Retinal pigment epithelial cell (primary cell): Measurements from ENCODE around the gene LGALS9C.
"Not testable (repeated sequence)": the region's sequence is repeated elsewhere in the genome, so short reads cannot be mapped to it uniquely, and the experiment has no call there.

Experiments
- DNase-seq: peaks from one replicate; pipeline ENCODE4 v3.0.0-alpha.2; 2010; ENCODE audit warnings: low read depth
- H3K4me3 ChIP-seq: 2 replicates; pipeline ENCODE4 v1.5.1; 2011; ENCODE audit warnings: mild to moderate bottlenecking, low read length, control low read depth, moderate library complexity
- TF ChIP-seq, protein P1 (sequence below): conservative IDR thresholded peaks from 2 replicates; pipeline ENCODE4 v1.5.1; 2011; ENCODE audit warnings: low read depth, low read length, control low read depth, inconsistent platforms

LGALS9C gene

DNA sequence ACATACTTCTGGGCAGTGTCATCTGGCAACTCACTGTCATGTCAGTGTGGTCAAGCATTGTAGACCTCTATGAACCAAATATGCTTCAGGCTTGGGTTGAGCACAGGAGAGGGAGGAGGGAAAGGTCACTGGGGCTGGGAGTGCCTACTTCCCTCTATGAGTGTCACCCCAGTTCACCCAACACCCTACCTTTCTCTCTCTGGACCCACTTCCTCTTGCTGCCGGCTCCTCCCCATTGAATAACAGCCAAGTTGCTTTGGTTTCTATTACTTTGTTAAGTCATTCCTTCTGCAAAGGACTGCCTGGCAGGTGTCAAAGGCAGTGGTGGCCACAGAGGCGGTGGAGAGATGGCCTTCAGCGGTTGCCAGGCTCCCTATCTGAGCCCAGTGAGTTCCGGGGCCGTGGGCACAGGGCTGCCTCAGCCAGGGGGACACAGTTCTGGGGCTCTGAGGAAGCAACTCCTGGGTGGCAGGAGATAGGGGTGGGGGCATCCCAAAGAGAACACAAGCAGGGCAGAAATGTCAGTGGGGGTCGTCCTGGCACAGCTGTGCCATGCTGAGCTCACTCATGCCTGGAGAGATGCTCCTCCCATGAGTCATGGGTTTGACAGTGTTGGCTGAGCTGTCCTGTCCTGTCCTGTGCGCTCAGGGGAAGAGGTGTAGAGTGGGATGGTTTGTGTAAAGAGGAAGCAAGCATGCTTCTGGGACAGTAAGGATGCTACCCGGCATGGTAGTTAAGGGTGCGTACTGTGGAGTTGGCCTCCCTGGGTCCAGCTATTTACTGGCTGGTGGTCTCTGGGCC, at the start of gene LGALS9C:
TSS of gene LGALS9C (plus strand) at position 282 of the 801 bp plus-strand sequence. CDS start at position 348, 66 bp downstream.
- DNase-seq, H3K4me3 ChIP-seq: not testable (repeated sequence)

DNA sequence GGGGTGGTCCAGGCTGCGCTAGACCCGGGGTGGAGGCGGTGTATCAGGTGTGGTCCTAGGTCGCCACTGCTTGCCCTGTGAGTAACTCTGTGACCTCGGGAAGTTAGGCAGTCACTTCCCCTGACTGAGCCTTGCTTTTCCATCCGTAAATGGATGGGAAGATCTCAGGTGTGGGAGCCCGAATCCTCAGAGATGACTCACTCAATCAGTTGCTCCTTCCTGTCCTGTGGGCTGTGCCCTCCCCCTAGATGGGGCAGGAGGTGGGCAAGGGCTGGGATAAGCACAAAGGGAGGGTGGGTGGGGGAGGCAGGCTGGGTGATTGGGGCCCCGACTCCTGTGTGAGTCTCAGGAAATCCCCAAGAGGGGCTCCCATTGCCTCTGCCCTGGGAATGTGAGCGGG, 44.4 kb upstream of the LGALS9C start:
- DNase-seq, H3K4me3 ChIP-seq: not testable (repeated sequence)

DNA sequence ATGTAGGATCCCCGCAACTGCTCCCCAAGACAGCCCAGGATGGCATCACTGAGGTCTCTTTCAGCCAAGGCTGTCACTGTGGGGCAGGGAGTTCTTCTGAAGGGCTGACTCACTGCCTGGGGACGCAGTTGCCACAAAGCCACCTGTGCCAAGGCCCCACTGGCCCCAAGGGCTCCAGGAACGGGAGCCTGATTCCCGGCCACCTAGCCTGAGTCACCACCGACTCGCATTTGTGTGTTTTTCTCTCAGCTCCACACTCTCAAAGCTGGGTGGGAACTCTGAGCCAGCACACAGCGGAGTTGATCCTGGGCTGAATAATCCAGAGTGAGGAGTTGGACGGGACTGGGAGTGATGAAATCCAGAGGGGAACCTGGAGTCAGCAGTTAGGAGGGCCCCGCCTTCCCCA, 37.1 kb upstream of the LGALS9C start:
- DNase-seq, H3K4me3 ChIP-seq: not testable (repeated sequence)

DNA sequence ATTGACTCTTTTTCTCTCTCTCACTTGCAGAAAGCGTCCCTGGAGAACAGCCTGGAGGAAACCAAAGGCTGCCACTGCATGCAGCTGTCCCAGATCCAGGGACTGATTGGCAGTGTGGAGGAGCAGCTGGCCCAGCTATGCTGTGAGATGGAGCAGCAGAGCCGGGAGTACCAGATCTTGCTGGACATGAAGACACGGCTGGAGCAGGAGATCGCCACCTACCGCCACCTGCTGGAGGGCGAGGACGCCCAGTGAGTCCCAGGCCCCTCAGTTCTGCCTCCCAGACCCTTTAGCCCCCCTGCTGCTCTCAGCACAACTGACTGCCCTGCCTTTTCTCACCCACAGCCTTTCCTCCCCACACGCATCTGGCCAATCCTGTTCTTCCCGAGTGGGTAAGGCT, 34.5 kb upstream of the LGALS9C start:
- H3K4me3 ChIP-seq, DNase-seq: not testable (repeated sequence)
- TF ChIP-seq, protein P1, sequence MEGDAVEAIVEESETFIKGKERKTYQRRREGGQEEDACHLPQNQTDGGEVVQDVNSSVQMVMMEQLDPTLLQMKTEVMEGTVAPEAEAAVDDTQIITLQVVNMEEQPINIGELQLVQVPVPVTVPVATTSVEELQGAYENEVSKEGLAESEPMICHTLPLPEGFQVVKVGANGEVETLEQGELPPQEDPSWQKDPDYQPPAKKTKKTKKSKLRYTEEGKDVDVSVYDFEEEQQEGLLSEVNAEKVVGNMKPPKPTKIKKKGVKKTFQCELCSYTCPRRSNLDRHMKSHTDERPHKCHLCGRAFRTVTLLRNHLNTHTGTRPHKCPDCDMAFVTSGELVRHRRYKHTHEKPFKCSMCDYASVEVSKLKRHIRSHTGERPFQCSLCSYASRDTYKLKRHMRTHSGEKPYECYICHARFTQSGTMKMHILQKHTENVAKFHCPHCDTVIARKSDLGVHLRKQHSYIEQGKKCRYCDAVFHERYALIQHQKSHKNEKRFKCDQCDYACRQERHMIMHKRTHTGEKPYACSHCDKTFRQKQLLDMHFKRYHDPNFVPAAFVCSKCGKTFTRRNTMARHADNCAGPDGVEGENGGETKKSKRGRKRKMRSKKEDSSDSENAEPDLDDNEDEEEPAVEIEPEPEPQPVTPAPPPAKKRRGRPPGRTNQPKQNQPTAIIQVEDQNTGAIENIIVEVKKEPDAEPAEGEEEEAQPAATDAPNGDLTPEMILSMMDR = peak; percentile 19

DNA sequence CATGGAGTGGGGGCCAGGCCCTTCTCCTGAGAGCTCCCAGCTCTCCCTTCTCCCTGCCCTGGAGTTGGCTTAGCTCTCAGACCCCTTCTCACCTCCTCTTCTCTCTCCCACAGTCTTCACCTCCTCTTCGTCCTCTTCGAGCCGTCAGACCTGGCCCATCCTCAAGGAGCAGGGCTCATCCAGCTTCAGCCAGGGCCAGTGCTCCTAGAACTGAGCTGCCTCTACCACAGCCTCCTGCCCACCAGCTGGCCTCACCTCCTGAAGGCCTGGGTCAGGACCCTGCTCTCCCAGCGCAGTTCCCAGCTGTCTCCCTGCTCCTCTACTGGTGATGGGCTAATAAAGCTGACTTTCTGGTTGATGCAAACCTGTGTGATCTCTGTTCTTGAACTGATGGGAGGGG, 34.1 kb upstream of the LGALS9C start:
- H3K4me3 ChIP-seq, DNase-seq: not testable (repeated sequence)

DNA sequence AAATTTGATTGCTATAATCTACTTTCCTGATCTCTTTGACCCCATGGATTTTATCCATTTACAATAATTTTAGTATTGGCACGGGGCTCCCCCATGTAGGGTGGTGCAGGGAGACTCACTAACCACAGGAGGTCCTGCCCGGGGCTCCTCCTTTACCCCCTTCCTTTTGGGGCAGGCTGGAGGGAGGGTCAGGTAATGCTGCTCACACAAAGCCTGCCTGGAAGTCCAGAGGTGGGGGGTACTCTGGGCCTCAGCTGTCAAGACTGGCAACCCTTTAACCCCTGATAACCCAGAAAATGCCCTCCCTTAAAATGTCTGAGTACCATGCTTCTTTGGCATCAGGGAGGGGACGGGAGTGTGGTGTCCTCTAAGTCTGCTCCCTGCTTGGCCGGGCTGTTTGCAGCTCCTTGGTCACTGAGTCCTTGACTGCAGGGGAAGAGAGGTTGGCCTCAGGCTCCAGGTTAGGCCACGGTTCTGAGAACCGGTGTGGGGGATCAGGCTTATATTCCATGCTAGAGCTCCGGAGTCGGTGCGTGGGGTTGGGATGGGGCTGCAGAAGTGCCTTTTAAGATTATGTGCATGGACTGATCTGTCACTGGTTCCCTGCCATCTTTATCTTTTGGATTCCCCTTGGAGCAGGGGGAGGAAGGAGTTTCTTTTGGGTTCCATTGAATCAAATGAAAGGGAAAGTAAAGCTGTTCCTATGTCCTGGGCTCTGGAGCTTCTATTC, 28.9 kb upstream of the LGALS9C start:
- not testable (repeated sequence) for H3K4me3 ChIP-seq, DNase-seq

DNA sequence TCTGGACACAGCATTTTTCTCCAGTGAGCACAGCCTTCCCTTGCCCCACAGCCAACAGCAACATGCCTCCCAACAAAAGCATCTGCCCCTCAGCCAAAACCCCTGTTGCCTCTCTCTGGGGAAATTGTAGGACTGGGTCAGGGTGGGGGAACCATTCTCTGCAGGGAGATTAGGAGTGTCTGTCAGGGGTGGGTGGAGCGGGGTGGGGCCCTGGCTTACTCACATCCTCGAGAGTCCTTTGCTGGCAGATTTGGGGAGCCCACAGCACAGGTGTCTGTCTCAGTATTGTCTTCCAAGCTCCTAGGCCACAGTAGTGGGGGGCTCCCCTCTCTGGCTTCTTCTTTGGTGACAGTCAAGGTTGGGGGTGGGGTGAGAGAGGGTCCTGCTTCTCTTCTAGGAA, 28.3 kb upstream of the LGALS9C start:
- not testable (repeated sequence) for H3K4me3 ChIP-seq, DNase-seq

DNA sequence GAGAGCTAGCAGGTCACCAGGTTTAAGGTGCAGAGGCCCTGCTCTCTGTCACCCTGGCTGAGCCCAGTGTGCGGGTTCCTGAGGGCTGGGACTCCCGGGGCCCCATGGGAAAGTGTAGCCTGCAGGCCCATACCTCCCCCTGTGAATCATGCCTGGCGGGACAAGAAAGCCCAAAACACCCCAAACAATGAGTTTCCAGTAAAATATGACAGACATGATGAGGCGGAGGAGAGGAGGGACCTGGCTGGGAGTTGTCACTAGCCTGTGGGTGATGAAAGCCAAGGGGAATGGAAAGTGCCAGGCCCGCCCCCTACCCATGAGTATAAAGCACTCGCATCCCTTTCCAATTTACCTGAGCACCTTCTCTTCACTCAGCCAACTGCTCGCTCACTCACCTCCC, 26.8 kb upstream of the LGALS9C start:
- not testable (repeated sequence) for DNase-seq, H3K4me3 ChIP-seq

DNA sequence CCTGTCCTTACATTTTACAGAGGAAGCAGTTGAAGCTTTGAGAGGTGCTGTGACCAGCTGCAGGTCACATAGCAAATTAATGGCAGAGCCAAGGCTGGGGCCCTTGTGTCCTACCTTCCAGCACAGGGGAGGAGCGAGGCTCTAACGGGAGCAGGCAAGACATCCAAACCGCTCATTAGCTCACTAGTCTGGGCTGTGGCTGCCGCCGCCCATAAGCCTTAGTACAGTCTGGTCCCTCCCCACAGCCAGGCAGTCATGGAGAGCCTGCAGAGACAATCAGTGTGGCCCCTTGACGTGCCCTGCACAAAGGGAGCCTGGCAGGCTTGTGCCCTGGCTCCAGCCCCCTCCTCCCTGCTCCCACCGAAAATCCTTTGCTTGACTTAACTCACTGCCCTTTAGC, 25.6 kb upstream of the LGALS9C start:
- not testable (repeated sequence) for DNase-seq, H3K4me3 ChIP-seq

DNA sequence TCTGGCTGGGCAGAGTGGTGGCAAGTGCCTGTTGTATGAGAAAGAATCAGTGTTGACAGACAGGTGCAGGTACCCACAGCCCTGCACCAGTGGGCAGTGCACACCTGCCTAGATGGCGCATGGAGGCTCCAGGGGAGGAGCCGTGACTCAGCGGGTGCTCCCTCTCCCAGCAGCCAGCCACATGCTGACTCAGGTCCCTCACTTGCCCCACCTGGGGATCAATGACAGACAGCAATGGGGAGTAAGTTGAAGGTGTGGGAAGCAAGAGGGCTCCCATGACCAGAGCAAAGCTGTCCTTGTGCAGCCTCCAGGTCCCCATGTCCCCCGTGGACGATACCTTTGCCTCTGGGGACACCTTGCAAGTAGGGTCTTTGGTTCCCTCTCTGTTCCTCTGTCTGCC, 24.6 kb upstream of the LGALS9C start:
- not testable (repeated sequence) for H3K4me3 ChIP-seq

DNA sequence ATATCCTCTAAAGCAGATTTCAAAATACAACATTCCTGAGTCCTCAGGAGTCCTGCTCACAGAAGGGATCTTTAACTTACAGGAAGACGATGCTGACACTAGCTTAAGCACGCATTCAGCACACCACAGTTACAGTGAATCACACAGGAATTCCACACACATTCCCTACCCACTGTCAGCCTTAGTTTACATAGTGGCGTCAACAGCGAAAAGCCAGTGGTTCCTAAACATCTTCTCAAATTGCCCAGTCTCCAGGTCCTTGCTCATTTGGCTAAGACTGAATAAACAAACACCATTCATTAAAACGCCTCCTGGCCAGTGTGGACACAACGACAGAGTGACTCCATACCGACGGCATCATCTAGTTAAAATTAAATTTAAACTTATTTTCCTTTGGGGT, 17.6 kb upstream of the LGALS9C start:
- H3K4me3 ChIP-seq = not testable (repeated sequence)

More for the DNA sequence above, 24.6 kb upstream of the LGALS9C start:
- not testable (repeated sequence) for DNase-seq

DNA sequence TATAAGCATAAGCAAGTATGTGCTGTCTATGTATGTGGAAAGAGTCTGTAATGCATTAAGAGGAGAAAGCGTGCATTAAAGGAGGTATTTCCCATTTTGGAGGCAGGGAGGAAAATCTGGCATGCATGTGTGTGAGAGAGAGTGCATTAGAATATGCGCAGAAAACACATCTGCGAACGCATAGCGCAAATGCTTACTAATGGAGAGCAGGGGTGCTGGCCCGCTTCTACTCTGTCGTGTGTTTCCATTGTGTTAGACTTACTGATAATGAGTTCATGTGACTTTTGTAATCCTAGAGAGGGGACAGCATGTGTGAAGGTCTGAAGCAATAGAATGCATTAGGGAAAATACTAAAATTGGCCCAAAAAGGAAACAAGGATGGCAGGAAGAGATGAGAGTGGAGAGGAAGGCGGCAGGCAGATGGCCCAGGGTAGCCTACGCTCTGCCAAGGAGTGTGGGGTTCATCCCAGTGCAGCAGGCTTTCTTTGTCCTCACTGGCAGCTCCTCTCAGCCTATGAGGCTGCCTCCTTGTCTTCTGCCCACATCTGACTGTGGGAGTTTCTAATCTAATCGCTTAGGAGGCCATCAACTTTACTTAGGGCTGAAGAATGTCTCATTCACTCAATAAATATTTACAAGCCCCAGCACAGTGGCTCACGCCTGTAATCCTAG, 12.6 kb upstream of the LGALS9C start:
- not testable (repeated sequence) for H3K4me3 ChIP-seq, DNase-seq

More for the DNA sequence above, 17.6 kb upstream of the LGALS9C start:
- DNase-seq = not testable (repeated sequence)

DNA sequence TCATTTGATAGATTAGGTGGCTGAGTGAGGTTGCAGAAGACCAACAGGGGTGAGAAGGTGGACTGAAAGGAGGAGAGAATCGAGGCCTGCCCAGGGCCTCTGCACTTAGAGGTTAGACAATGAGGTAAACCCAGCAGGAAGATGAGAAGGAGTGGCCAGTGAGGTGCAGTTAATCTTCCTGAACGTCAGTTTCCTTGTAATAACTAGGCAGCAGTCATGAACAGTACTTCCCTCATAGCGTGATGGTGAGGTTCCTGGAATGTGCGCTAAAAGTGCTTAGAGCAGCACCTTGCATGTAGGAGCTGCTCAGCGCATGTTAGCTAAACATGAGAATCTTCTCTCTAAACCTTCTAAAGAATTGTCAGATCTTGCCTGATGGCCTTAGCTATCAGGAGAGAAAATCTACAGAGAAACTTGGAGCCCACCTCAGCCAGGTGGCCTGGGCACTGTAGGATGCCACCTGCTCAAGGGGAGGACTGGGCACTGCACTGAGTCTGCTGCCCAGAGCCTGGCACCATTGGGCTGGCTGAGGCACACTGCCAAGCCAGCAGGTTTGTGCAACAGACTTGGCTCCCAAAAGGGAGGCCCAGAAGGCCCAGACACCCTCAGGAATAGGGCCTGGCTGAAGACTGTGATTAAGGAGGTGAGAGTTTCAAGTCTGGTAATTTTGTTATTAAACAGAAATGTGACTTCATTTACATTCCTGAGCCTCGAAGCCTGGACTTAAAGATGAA, 10.2 kb upstream of the LGALS9C start:
- not testable (repeated sequence) for H3K4me3 ChIP-seq, DNase-seq

DNA sequence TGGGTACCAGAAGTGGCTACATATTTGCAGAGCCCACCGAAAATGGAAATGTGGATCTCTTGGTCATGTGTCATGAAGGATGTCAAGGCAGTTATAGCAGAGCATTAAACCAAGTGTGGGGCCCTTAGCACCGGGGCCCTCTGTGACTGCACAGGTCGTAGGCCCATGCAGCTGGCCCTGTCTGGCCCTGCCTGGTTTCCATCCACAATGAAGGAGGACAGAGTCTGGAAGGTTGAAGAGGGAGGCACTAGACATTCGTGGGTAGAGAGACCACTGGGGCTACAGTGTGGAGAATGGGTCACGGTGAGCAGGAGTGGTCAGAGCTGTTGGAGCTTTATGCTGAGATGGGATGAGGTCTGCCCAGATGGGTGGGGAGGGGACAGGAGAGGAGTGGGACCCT, 9.6 kb upstream of the LGALS9C start:
- H3K4me3 ChIP-seq, DNase-seq: not testable (repeated sequence)

DNA sequence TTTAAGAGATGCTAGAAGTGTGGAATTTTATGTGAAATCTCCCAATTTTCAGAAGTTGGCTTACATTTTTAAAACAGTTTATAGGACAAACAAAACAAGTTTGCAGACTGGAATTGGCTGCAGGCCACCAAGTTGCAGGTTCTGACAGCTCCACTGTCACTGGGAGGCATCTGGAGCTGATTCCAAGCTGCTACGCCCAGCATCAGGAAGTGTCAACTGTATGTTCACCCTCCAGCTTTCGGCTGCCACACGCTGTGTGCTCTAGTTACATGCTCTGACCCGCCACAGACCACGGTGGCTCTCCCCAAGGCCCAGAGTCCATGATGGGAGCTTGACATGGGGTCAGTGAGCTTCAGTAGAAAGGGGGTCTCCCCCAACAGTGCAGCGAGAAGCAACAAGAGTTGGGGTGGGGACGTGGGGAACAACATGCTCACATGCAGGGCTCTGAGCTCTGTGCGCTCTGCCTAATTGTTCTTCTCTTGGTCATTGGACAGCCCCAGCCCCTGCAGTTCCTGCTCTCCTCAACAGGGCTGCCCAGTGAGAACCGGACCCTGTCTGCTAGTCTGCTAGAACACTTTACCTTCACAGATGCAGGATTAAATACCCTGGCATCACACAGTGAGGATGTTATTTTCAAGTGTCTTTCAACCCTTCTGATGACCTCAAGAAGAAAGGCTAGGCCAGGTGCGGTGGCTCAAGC, 8.0 kb upstream of the LGALS9C start:
- not testable (repeated sequence) for DNase-seq, H3K4me3 ChIP-seq

DNA sequence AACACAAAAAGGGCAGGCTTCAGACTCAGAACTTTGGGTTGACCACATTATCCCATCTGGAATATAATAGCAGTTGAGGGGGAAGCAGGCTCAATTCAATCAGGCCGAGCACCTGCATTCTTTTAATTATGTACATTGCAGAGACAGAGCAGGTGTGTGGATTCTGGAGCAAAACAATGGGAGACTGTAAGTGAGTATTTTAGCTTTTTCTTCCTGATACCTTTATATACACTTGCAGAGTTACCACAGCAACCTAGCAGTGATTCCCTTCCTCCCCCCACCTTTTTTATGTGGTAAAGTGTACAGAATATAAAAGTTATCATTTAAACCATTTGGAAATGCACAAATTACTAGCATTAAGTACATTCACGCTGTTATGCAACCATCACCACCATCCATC, 6.8 kb upstream of the LGALS9C start:
- not testable (repeated sequence) for DNase-seq, H3K4me3 ChIP-seq

DNA sequence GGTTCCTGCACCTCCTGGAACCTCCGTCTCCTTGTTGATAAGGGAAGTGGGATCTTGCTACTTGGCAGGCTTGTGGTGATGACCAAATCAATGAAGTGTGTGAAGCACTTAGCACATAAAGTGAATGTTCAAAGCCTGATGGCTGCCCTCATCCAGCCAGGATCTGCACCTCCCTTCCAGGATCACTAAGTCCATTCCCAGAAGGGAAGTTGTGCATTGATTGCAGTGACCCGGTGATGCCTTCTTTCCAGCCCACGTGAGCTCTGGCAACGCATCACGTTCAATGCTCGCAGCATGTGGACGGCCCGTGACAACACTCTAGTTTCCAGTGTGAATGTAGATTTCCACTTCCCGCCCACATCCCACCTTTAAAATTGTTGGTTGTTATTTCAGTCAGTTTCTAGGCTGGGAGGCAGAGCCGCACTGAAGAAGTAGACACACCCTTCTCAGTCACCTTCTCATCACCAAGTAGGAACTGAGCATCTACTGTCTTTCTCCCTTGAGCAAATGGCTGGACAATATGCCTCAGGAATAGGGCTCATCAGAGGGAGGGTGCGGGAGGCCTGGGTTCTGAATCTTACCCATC, 6.2 kb upstream of the LGALS9C start:
- not testable (repeated sequence) for DNase-seq, H3K4me3 ChIP-seq
